ENCODE data around the gene CPSF3. TPM values are rescaled to one million over a fixed set of nuclear protein-coding genes. Genes with fewer than 3 reads are reported as not detected.

CPSF3 gene
- total RNA-seq, 1 experiment from 2014 or later = 72.6 TPM

GRCh38 chr2:9439536-9439935 lies 16.1 kb downstream of the CPSF3 start:
- H3K9ac ChIP-seq (ENCODE audit: low read length) = no peak overlapping the region
- no peaks in the 10 kb centered on the region for H3K79me2 ChIP-seq (ENCODE audit: low read length)
- H3K4me3 ChIP-seq (ENCODE audit: low read length) = no peak overlapping the region
- H3K4me2 ChIP-seq (ENCODE audit: low read depth, low read length, poor library complexity, severe bottlenecking) = no peak overlapping the region
- no peak for DNase-seq
- H3K9me2 ChIP-seq (replicated peaks; ENCODE audit: insufficient read depth, low read length) = no peaks in the 10 kb centered on the region
- no peak overlapping the region for H3K27ac ChIP-seq (ENCODE audit: low read length)
- no peaks in the 10 kb centered on the region for H3K4me1 ChIP-seq (ENCODE audit: low read length)
- H3K36me3 ChIP-seq (ENCODE audit: insufficient read depth, low read length) = peaks cover 58% of the 10 kb centered on the region; the same call in 1 of the 2 replicates
- H4K20me1 ChIP-seq (ENCODE audit: insufficient read depth, low read depth, low read length) = no peaks in the 10 kb centered on the region
- H3K27me3 ChIP-seq (ENCODE audit: low read length) = no peaks in the 10 kb centered on the region
- H2AFZ ChIP-seq (ENCODE audit: low read length) = no peak overlapping the region
- H3K9me3 ChIP-seq (ENCODE audit: low read length) = no peaks in the 10 kb centered on the region

- Histone ChIP-seq H3K4me1 (ENCODE audit: low read length) (no peaks in the 10 kb centered on the region), H3K27ac (ENCODE audit: low read length) (no peak overlapping the region), H4K20me1 (ENCODE audit: insufficient read depth, low read depth, low read length) (no peaks in the 10 kb centered on the region), H3K79me2 (ENCODE audit: low read length) (no peaks in the 10 kb centered on the region), H3K36me3 (ENCODE audit: insufficient read depth, low read length) (peaks cover 53% of the 10 kb centered on the region; the same call in 1 of the 2 replicates), H3K9ac (ENCODE audit: low read length) (no peak overlapping the region), H3K9me3 (ENCODE audit: low read length) (no peaks in the 10 kb centered on the region), H3K4me3 (ENCODE audit: low read length) (no peak overlapping the region), H3K9me2 (replicated peaks; ENCODE audit: insufficient read depth, low read length) (no peaks in the 10 kb centered on the region), H2AFZ (ENCODE audit: low read length) (no peak overlapping the region), H3K27me3 (ENCODE audit: low read length) (no peaks in the 10 kb centered on the region), H3K4me2 (ENCODE audit: low read depth, low read length, poor library complexity, severe bottlenecking) (no peak overlapping the region)
- DNase-seq = no peak
Observed at GRCh38 chr2:9440058-9440727, 16.7 kb downstream of the CPSF3 start.

- Histone ChIP-seq H2AFZ (ENCODE audit: low read length) (no peak overlapping the region), H3K9ac (ENCODE audit: low read length) (no peak overlapping the region), H3K36me3 (ENCODE audit: insufficient read depth, low read length) (peaks cover 58% of the 10 kb centered on the region; the same call in 1 of the 2 replicates), H3K27ac (ENCODE audit: low read length) (no peak overlapping the region), H3K9me3 (ENCODE audit: low read length) (no peaks in the 10 kb centered on the region), H3K4me2 (ENCODE audit: low read depth, low read length, poor library complexity, severe bottlenecking) (no peak overlapping the region), H3K79me2 (ENCODE audit: low read length) (no peaks in the 10 kb centered on the region), H4K20me1 (ENCODE audit: insufficient read depth, low read depth, low read length) (no peaks in the 10 kb centered on the region), H3K27me3 (ENCODE audit: low read length) (no peaks in the 10 kb centered on the region), H3K4me3 (ENCODE audit: low read length) (no peak overlapping the region), H3K9me2 (replicated peaks; ENCODE audit: insufficient read depth, low read length) (no peaks in the 10 kb centered on the region), H3K4me1 (ENCODE audit: low read length) (no peaks in the 10 kb centered on the region)
- DNase-seq = no peak
Observed at GRCh38 chr2:9441556-9441955, 18.1 kb downstream of the CPSF3 start.

- Histone ChIP-seq H3K9ac (ENCODE audit: low read length) (no peak overlapping the region), H3K27me3 (ENCODE audit: low read length) (no peaks in the 10 kb centered on the region), H3K36me3 (ENCODE audit: insufficient read depth, low read length) (peaks cover 47% of the 10 kb centered on the region; the same call in 1 of the 2 replicates), H3K4me1 (ENCODE audit: low read length) (no peaks in the 10 kb centered on the region), H4K20me1 (ENCODE audit: insufficient read depth, low read depth, low read length) (no peaks in the 10 kb centered on the region), H2AFZ (ENCODE audit: low read length) (no peak overlapping the region), H3K4me2 (ENCODE audit: low read depth, low read length, poor library complexity, severe bottlenecking) (no peak overlapping the region), H3K79me2 (ENCODE audit: low read length) (no peaks in the 10 kb centered on the region), H3K27ac (ENCODE audit: low read length) (no peak overlapping the region), H3K9me3 (ENCODE audit: low read length) (no peaks in the 10 kb centered on the region), H3K9me2 (replicated peaks; ENCODE audit: insufficient read depth, low read length) (no peaks in the 10 kb centered on the region), H3K4me3 (ENCODE audit: low read length) (no peak overlapping the region)
- no peak for DNase-seq
Observed at GRCh38 chr2:9443526-9443925, 20.1 kb downstream of the CPSF3 start.

GRCh38 chr2:9445089-9445488 lies 21.6 kb downstream of the CPSF3 start:
- no peak overlapping the region for H3K4me3 ChIP-seq (ENCODE audit: low read length)
- H2AFZ ChIP-seq (ENCODE audit: low read length) = no peak overlapping the region
- H3K4me2 ChIP-seq (ENCODE audit: low read depth, low read length, poor library complexity, severe bottlenecking) = no peak overlapping the region
- no peaks in the 10 kb centered on the region for H3K9me2 ChIP-seq (replicated peaks; ENCODE audit: insufficient read depth, low read length)
- peaks cover 39% of the 10 kb centered on the region; the same call in 1 of the 2 replicates for H3K36me3 ChIP-seq (ENCODE audit: insufficient read depth, low read length)
- H3K4me1 ChIP-seq (ENCODE audit: low read length) = no peaks in the 10 kb centered on the region
- DNase-seq = no peak
- no peaks in the 10 kb centered on the region for H3K27me3 ChIP-seq (ENCODE audit: low read length)
- no peaks in the 10 kb centered on the region for H3K79me2 ChIP-seq (ENCODE audit: low read length)
- no peak overlapping the region for H3K27ac ChIP-seq (ENCODE audit: low read length)
- no peaks in the 10 kb centered on the region for H4K20me1 ChIP-seq (ENCODE audit: insufficient read depth, low read depth, low read length)
- no peak overlapping the region for H3K9ac ChIP-seq (ENCODE audit: low read length)
- H3K9me3 ChIP-seq (ENCODE audit: low read length) = no peaks in the 10 kb centered on the region

- no peaks in the 10 kb centered on the region for H3K9me3 ChIP-seq (ENCODE audit: low read length)
- H3K4me3 ChIP-seq (ENCODE audit: low read length) = no peak overlapping the region
- H3K79me2 ChIP-seq (ENCODE audit: low read length) = no peaks in the 10 kb centered on the region
- no peaks in the 10 kb centered on the region for H3K4me1 ChIP-seq (ENCODE audit: low read length)
- H4K20me1 ChIP-seq (ENCODE audit: insufficient read depth, low read depth, low read length) = no peaks in the 10 kb centered on the region
- H3K27me3 ChIP-seq (ENCODE audit: low read length) = no peaks in the 10 kb centered on the region
- no peak overlapping the region for H3K9ac ChIP-seq (ENCODE audit: low read length)
- no peak overlapping the region for H3K27ac ChIP-seq (ENCODE audit: low read length)
- no peaks in the 10 kb centered on the region for H3K9me2 ChIP-seq (replicated peaks; ENCODE audit: insufficient read depth, low read length)
- H2AFZ ChIP-seq (ENCODE audit: low read length) = no peak overlapping the region
- no peak for DNase-seq
- H3K36me3 ChIP-seq (ENCODE audit: insufficient read depth, low read length) = peaks cover 23% of the 10 kb centered on the region; the same call in 1 of the 2 replicates
- no peak overlapping the region for H3K4me2 ChIP-seq (ENCODE audit: low read depth, low read length, poor library complexity, severe bottlenecking)
Observed at GRCh38 chr2:9451231-9451630, 27.8 kb downstream of the CPSF3 start.

- H3K36me3 ChIP-seq (ENCODE audit: insufficient read depth, low read length) = peaks cover 30% of the 10 kb centered on the region
- no peaks in the 10 kb centered on the region for H3K4me1 ChIP-seq (ENCODE audit: low read length)
- no peak overlapping the region for H3K4me2 ChIP-seq (ENCODE audit: low read depth, low read length, poor library complexity, severe bottlenecking)
- H3K9me2 ChIP-seq (replicated peaks; ENCODE audit: insufficient read depth, low read length) = no peaks in the 10 kb centered on the region
- H3K9ac ChIP-seq (ENCODE audit: low read length) = no peak overlapping the region
- no peaks in the 10 kb centered on the region for H4K20me1 ChIP-seq (ENCODE audit: insufficient read depth, low read depth, low read length)
- H3K4me3 ChIP-seq (ENCODE audit: low read length) = no peak overlapping the region
- DNase-seq = no peak
- no peaks in the 10 kb centered on the region for H3K79me2 ChIP-seq (ENCODE audit: low read length)
- H3K27me3 ChIP-seq (ENCODE audit: low read length) = no peaks in the 10 kb centered on the region
- no peak overlapping the region for H2AFZ ChIP-seq (ENCODE audit: low read length)
- no peaks in the 10 kb centered on the region for H3K9me3 ChIP-seq (ENCODE audit: low read length)
- H3K27ac ChIP-seq (ENCODE audit: low read length) = no peak overlapping the region
Observed at GRCh38 chr2:9460441-9461017, 37.1 kb downstream of the CPSF3 start.

DNA sequence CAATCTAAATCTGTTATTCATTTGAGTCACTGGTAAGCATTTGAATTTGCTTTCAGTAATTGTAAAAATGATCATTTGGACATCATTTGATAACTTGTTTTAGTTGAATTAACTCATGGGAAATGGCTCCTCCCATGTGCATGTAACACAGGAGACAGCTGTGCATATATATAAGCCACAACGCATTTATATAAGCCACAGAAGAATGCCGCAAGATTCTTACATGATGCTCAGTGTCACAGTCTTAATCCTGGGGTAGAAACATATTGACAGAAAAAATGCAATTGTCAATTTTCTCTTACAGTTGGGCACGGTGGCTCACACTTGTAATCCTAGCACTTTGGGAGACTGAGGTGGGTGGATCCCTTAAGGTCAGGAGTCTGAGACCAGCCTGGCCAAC lies 37.6 kb downstream of the CPSF3 start:
- H3K79me2 ChIP-seq (ENCODE audit: low read length) = no peaks in the 10 kb centered on the region
- no peaks in the 10 kb centered on the region for H3K9me3 ChIP-seq (ENCODE audit: low read length)
- DNase-seq = no peak

More for the DNA sequence above, 37.6 kb downstream of the CPSF3 start:
- Histone ChIP-seq H3K9ac (ENCODE audit: low read length) (no peak overlapping the region), H3K36me3 (ENCODE audit: insufficient read depth, low read length) (peaks cover 31% of the 10 kb centered on the region), H3K9me2 (replicated peaks; ENCODE audit: insufficient read depth, low read length) (no peaks in the 10 kb centered on the region), H3K4me1 (ENCODE audit: low read length) (no peaks in the 10 kb centered on the region), H2AFZ (ENCODE audit: low read length) (no peak overlapping the region), H3K4me3 (ENCODE audit: low read length) (no peak overlapping the region), H4K20me1 (ENCODE audit: insufficient read depth, low read depth, low read length) (no peaks in the 10 kb centered on the region), H3K27me3 (ENCODE audit: low read length) (no peaks in the 10 kb centered on the region), H3K27ac (ENCODE audit: low read length) (no peak overlapping the region), H3K4me2 (ENCODE audit: low read depth, low read length, poor library complexity, severe bottlenecking) (no peak overlapping the region)

Data from Karpas-422 (cell line).